ENCODE data around the gene SRBD1.

The SRBD1 gene

DNA sequence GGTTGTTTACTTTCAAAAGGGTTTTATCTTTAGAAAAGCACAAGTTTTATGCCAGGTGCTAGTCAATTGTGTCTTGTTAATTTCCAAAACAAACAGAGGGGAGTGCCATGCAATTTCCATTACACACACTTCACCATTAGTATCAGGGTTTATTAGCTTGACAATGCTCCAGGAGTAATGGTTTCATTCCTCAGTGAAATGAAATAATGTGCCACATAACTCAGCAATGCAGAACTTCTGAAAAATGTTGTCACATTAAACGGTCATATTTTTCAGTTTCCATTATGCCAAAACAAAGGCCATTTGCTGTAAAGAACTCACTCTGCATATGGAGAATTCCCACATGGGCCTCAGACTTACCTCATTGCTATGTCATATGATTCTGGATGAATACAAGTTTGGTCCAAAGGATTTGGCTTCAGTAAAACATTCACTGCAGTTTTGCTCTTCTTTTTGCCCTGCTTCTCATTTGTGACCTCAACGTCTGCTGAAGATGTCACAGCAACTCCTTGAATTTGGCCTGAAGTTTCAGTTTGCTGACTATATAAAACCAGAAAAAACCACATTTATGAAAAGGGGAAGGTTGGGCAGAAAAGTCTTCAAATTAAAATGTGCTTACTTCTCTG is 198.2 kb downstream of the SRBD1 start:
- DNase-seq = no peak

DNA sequence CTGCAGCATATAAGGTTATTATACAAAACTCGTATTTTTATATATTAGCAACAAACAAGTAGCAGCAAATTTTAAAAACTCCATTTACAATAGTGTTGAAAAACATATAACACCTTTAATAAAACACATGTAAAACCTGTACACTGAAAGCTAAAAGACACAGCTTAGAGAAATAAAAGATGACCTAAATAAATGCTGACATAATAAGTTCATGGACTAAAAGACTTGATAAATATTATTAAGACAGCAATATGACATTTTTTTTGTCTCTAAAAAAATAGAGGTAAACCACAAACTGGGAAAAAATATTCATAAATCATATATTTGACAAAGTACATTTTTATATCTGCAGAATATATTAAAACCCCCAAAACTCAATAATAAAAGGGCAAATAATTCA is 201.4 kb downstream of the SRBD1 start:
- DNase-seq = no peak

DNA sequence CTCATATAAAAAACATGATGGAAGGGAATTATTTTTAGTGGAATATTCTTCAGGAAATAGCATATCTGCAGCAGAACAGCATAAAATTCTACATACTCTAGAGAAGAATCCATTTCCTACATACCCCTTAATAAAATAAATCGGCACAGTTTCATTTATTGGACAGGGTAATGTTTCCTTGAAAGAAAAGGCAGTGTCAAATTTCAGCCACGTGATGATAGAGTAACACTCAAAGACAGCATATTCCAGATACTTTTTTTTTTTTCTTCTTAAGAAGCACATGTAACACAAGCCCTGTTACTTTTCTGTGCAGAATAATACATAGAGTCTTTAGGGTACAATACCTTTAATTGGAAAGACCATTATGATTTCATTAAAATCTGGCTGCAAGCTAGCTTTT is 204.4 kb downstream of the SRBD1 start:
- DNase-seq = no peak

DNA sequence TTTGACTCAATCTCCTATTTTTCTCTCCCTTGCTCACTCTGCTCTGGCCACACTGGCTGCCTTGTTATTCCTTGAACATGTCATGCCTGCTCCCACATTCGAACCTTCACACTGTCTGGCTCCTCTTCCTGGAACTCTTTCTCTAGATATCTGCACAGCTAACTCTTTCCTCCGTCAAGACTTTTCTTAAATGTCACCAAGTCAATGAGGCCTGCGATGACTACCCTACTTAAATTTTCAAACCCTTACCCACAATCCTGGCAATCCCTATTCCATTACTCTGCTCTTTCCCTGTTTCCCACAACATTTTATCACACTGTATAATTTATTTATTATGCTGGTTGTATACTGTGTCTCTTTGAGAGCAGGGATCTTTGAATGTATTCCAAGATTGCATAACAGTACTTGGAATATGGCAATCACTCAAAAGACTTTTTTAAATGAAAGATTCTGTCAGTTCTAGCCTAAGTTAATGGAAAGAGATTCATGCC is 206.2 kb downstream of the SRBD1 start:
- no peak for DNase-seq

DNA sequence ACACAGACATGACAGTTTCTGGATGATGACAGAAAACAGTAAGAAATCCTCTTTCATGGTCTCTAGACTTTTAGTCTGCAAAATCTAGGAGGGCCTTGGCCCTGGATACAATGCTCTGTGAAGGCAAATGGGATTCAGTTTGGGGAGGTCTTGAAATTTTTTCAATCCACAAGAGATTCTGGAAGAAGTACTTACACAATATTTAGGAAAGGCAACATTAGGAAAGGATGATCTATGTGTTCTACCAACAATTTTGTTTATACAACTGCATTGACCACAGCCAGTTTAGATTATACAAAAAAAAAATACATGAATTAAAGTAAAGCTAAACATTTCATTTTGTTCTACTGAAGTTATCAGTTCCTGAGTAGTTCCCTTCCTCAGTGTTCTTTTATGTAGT is 208.0 kb downstream of the SRBD1 start:
- DNase-seq = no peak

DNA sequence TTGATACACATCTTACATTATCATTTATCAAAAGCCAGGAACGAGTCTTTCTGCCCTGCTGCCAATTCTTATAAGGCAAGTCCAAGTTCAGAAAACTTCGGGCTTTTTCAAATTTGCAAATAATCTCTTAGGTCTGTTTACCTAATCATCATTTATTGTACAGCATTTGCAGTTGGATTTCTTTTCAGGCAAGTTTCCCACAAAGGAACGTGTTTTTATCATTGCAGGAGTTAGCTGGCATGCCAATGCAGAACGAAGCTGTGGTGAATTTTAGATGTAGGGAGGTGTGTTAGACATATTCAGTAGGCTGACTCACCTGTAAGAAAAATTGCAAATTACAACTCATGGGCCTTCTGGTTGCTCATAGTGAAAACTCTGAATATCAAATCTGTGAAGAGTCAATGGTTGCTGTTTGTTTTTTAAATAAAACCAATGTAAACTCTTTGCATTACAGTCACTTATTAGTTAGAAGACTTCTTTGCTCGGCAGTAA is 209.6 kb downstream of the SRBD1 start:
- no peak for DNase-seq

DNA sequence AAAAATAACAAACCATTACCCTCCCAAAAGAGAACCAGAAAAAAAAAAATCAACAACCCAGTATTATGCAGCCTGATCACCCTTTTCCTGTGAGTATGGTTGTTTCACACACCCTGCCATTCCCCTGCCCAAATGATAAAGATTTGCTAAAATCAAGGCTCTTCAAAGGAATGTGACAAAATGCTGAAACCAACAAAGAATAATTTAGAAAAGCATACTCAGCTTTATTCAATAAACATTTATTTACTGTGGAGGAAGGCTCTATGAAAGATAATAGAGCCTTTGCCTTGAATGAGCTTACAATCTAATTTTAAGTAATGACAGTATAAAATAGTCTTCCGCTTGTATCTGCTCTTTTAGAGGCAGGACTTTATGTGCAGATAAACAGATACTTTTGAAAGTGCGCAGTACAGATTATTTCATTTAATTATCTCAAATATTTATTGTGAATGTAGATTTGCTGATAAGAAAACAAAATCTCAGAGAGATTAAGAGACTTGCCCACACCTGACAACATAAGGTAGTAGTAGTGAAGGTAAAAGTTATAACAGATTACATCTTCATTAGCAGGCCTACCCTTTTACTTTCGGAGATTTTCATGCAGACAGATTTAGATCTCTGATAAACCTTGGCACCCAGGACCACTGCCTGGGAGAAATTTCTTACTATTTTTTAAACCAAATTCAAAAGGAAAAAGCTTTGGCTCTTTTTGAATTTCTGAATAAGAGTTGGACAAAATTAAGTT is 211.9 kb downstream of the SRBD1 start:
- no peak for DNase-seq

DNA sequence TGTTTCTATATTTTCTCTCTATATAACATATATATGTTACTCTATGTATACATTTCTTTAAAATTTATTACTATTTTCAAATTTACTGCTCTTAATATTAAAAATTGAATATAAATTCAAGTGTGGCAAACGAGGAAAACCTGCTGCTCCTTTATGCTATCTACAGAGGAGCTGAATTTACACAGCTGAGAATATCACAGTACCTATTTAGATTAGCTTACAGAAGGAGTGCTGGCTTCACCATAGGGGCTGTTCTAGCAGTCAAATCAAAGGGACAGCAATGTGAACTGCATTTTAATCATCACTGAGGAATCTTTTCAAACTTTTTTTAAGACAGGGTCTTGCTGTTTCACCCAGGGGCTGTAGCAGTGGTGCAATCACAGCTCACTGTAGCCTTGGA is 213.8 kb downstream of the SRBD1 start:
- DNase-seq = no peak

DNA sequence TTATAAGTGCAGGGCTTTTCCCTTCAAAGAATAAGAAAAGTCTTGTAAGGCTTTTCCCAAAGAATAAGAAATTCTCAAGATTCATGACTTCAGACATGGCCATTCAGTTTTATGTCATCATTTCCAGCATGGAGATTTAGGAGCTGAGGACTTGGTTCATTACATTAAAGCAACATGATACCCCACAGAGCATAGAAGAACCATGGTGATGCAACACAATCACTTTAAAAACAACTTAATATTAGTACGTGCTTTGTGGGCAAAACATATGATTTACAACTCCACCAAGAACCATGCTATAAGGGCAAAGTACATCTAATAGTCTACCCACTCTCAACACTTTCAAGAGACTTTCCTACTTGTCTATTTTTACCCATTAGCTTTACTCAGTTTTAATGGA is 214.4 kb downstream of the SRBD1 start:
- no peak for DNase-seq

DNA sequence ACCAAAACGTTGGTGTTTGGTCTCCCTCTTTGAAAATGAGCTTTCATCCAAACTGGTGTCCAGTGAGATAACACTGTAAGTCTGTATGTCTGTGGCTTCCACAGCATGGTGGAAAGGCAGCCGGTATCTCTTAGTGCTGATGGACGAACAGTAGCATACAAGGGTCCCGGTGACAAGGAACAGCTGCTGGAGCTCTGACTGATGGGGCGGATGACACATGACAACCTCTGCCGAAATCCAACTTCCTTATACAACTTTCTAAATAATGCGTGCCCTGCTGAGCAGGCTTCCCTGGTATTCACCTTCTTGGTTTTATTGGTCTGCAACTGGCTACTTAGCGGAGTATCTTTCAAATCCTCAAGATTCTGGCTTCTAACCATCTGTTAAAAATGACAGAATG is 216.2 kb downstream of the SRBD1 start:
- no peak for DNase-seq

DNA sequence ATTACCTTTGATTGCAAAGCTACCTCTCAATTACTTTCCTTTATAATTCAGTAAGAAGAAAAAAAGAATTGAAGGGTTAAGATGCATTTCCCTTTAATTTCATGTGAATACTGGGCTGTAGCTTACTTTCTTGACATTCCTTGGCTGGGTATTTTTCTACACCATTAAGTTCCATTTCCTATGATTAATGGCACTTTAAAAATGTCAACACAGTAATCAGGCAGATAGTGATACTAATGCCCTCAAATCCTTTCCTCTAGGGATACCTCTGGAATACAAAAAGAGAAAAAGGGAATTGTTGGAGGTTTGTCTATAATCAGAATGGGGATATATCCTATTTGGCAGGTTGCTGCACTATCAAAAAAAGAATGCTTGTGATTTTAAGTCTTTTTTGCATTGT is 216.9 kb downstream of the SRBD1 start:
- DNase-seq = no peak

DNA sequence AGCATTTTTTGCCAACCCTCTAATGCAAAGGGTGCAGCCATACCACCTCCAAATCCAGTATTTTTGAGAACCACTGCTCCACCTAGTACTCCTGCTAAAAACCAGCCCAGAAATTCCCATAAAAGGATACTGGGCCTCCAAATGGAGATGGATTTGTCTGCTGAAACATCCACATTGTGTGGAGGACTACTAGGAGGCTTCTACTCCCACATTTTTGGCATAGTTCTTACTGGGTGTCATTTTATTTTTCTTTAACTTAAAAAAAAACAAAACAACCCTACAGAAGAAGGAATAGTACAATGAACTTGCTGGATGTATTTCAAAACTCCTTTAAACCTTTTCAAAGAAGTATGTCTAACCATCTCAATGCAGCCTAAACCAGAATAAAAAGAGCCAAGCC is 219.2 kb downstream of the SRBD1 start:
- DNase-seq = no peak

DNA sequence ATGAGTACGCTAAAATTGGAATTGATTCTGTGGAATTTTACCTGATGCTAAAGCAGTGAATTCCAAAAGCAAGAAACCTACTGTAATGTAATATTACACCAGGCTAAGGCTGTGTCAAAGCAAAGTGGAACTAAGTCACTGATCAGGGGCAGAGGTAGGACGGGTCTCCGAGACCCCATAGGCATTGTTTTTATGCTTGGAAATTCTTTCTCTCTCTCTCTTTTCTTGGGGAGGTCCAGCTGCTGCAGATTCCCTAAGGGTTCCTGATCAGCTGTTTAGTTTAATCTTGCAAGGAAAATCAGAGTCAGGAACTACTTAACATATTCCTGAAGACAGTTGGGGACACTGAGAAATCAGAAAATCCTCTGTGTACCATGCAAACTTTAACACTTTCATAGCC is 220.2 kb downstream of the SRBD1 start:
- DNase-seq = no peak

DNA sequence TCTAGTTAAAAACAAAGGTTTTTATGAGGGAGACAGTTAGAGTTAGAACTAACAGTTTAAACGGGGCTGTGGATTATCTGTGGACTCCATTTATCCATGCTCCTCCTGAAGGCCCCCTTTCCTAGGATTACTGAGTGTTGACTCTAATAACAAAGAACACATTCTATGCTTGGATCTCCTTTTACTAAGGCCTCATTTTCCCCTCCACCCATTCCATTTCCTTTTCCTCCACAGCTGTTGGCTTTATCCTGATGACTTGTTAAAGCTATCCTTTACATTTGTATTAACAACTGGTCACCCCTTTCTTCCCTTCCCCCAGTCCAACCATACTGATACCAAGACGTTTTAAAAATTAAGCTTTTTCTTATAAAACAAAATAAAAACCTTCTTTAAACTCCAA is 220.6 kb downstream of the SRBD1 start:
- DNase-seq = no peak

DNA sequence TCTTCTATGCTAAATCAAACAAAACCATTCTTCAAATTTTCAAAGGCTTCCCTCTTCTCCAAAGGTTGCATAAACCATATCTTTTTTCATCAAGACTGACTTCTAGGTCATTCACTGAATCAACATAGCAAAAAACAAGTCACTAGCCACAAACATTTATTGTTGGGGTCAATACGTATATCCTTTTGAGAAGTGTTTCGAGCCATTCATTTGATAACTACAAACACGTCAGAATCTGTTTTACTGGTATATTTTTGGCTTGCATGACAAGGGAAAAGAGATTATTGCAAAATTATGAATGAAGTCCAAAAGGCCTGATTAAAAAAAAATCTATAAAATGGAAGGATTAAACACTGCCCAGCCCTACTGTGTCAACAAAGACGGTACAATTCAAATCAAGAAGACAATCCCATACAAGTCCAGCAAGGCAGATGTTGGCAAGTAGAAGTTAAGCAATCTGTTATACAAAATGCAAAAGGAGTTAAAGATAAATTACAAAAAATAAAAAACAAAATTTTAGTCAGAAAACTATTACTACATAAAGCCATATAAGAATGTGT is 222.4 kb downstream of the SRBD1 start:
- DNase-seq = no peak

DNA sequence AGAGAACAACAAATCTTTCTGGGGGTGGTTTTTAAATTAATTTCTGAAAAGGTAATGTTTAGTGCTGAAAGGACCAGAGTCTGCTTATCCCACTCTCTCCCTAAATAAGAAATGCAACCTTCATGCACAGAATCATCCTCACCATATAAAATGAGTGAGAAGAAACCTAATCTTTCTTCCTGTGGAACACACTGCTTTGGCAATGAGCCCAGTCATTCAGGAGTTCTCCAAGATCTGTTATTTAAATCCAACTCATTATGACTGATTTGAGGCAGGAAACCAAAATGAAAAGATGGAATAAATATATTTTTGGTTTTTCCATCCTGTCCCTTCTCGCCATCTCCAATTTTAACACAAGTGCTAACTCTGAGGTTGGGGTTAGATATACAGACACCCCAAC is 228.3 kb downstream of the SRBD1 start:
- no peak for DNase-seq

DNA sequence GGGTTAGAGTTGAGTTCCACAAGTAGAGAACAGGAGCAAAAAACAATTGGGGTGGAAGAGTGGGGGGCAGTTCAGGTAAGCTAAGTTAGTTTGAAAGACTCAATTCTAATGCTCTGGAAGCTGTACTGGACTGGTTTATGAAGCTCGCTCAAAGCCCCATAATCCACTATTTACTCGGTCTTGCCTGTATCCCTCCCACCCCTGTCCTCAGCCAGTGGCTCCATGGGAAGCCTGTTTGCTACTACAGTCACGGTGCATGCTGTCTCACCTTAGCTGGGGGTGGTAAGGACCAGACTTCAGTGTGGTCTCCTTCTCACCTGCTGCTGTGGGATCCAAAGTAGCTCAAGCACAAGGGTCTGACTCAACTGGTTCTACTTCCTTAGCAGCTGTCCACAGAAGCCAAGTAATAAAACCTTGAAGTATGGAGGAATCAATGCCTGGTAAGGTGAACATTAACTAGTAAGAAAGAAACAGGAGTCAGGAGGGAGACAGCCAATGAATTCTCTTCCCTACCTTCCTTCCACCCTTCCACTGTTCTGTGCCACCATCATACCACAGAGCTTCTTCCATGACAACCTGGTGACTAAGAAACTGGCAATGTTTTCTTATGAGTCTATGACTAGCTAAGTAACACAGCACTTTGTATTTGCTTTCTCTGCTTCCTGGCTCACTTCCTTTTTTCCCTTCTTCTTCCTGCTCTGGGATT is 230.8 kb downstream of the SRBD1 start:
- DNase-seq = no peak

DNA sequence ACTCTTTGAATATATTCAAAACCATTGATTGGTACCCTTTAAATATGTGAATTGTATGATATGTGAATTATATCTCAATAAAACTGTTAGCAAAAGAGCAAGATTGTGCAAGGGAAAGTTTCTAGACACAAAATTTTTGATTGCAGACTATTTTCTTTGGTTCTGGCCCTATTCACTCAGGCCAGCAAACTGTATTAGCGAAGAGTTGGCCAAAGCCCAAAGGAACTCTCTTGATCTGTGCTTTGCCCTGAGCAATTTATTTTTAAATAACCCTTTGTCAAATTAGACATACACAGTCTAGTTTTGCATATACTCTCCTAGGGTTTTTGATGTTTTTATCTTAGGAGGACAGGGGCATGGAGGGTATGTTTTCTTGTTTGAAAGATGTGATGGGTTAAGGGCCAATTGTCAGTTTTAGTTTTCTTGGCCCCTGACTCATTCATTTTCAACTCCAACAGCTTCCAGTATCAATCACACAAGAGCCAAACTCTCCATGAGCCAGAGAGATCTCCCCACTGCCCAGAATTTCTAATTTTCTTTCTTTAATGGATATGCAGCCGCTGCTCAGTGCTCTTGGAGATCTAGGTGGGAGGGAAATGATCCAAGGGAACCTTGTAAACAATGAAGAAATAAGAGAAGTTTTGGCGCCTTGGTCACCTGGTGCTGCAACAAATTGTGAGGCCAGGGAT is 231.5 kb downstream of the SRBD1 start:
- no peak for DNase-seq

DNA sequence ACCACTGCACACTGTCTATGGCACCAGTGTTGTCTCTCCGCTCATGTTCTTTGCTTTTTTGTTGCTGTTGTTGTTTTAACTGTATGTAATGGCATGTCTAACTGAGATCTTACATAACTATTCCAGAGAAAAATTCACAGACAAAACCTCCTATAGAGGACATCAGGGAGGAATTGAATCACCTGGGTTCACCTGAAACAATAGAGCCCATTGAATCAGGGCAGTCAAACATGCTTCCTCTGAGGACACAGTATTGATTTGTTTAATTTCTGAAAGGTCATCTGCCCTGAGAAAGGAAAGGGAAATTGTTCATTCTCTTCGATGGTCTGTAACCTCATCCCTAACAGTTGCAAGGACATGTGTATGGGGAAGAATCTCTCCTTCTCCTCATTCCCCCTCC is 237.5 kb downstream of the SRBD1 start:
- DNase-seq = no peak

DNA sequence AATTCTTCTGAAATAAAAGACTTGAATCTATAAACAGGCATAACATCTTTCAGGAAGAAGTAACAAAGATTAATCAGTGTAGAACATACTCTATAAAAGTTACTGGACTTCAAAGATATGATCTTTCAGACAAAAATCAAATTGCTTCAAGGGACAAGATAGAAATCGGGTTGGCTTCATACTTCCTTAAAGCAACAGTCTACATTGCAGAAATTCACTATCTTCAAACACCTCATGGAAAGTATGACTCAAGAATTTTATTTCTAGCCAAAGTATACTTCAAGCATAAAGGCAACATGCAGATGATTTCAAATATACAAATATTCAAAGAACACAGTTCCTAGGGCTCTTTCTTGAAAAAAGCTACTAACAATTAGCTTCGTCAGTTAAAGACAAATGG is 240.7 kb downstream of the SRBD1 start:
- DNase-seq = no peak

DNA sequence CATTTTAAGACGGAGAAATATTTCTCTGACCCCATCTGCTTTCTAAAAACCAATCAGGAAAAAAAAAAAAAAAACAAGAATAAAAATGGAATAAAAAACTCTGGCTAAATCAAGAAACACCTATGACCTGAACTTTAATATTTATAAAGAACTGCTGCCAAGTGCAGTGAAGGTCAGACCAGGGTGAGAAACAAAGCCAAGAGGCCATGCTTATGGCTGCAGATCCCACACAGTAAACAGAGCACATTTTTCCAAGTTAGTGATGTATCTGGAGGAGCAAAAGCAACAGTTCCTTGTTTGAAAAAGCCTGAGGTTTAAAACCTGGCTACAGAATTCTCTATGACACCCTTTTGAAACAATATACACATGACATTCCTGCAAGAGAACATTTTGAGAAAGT is 242.3 kb downstream of the SRBD1 start:
- DNase-seq = no peak

DNA sequence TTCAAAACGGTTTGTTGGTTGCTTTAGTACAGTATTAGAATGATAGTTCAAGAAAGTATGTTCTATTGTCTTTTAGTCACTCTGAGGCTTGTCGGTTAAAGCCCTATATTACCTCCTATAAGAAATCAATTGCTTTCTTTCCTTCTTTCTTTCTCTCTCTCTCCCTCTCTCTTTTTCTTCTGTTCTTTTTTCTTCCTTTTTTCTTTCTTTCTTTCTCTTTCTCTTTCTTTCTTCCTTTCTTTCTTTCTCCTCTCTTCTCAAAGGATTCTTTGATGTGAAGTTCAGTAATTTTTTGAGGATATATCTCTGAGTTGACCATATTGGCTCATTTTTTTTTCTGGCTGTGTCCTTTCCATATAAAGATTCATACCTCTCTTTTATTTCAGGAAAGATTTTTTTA is 249.4 kb downstream of the SRBD1 start:
- DNase-seq = no peak

DNA sequence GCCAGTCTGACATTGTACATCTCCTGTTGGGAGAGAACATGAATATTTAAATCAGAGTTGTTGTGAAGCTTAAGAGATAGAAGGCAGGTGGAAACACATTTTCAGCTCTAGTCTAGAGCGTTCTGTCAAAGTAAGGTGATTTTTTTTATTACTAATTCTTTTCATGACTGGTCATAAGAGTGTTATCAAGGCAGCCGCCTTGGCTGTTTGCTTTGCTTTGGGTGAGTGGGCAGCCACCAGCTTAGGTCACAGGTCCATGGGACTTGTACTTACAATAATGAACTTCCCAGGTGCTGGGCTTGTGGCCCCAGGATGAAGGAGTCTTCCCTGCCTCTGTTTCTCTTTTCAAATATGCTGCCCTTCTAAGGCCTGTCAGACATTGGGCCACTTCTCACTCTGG is 256.3 kb downstream of the SRBD1 start:
- no peak for DNase-seq

Measured in NK-92 treated with Interleukin-12 subunit alpha and Interleukin-12 subunit beta, amount 100 ng/mL, for 24 hours (cell line).